ENCODE data around the gene USP17L17.
"Not testable (repeated sequence)": the region's sequence is repeated elsewhere in the genome, so short reads cannot be mapped to it uniquely, and the experiment has no call there.

Gene USP17L17

DNA sequence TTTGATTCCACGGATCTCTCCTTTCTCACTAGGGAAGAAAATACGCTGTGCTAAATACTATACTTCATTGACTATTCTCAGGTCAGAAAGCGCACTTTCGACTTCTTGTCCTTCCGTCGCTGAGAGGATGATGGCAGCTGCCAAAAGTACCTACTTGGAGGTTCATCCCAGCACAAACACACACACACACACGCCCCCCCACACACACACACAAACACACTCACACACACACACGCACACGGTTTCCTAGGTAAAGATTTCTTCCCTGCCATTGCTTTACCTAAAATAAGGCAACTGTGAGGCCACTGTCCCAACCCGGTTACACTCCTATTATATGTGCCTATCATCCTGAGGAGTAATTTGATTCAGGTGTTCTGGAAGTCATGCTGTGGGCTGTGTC lies 28.0 kb downstream of the USP17L17 start:
- H3K36me3 Mint-ChIP-seq (ENCODE audit: low read depth); H3K4me3 Mint-ChIP-seq; H3K4me1 Mint-ChIP-seq; ATAC-seq; H3K9me3 Mint-ChIP-seq; H3K27me3 Mint-ChIP-seq; DNase-seq; H3K27ac Mint-ChIP-seq: not testable (repeated sequence)
